OCI-LY3 (cell line): ENCODE measurements around the gene OBSL1.

ENCODE experiments used
- EZH2phosphoT487 ChIP-seq: fragments of 200-600 bp; shearing (Covaris generic); IDR thresholded peaks from 2 replicates; pipeline ENCODE4 v1.6.1; 2018; ENCODE audit warnings: antibody characterized with exemption, mixed run types, low read depth
- TF ChIP-seq, protein P1 (sequence below): fragments of 200-600, 300-600 bp; sonication (generic); IDR thresholded peaks from 2 replicates; pipeline ENCODE4 v1.5.1; 2014; ENCODE audit warnings: antibody characterized with exemption, low read length, low read depth

- TF ChIP-seq, protein P1, sequence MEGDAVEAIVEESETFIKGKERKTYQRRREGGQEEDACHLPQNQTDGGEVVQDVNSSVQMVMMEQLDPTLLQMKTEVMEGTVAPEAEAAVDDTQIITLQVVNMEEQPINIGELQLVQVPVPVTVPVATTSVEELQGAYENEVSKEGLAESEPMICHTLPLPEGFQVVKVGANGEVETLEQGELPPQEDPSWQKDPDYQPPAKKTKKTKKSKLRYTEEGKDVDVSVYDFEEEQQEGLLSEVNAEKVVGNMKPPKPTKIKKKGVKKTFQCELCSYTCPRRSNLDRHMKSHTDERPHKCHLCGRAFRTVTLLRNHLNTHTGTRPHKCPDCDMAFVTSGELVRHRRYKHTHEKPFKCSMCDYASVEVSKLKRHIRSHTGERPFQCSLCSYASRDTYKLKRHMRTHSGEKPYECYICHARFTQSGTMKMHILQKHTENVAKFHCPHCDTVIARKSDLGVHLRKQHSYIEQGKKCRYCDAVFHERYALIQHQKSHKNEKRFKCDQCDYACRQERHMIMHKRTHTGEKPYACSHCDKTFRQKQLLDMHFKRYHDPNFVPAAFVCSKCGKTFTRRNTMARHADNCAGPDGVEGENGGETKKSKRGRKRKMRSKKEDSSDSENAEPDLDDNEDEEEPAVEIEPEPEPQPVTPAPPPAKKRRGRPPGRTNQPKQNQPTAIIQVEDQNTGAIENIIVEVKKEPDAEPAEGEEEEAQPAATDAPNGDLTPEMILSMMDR, result no peak
- TF ChIP-seq EZH2phosphoT487, result no peak
These were observed 40.0 kb upstream of the OBSL1 start for GRCh38 chr2:219611306-219611705.
